ENCODE measurements around the gene HIVEP3. TPM values are rescaled to one million over a fixed set of nuclear protein-coding genes. Genes with fewer than 3 reads are reported as not detected.

Gene HIVEP3
- total and polyA plus RNA-seq, 3 experiments from 2014 or later: 15.1 to 24.0 (median 23.0) TPM

GRCh38 chr1:41483001-41483850 lies 435.5 kb downstream of the HIVEP3 start:
- H3K36me3 ChIP-seq (ENCODE audit: insufficient read depth, low read length): no peaks in the 10 kb centered on the region
- peaks cover 0 to 4% (median 0%) of the 10 kb centered on the region in 3 donors for H3K4me1 Mint-ChIP-seq

GRCh38 chr1:41482001-41482765 lies 436.5 kb downstream of the HIVEP3 start:
- DNase-seq: no peak
- Histone ChIP-seq H3K27me3 (ENCODE audit: insufficient read depth, low read length, poor library complexity, severe bottlenecking) (no peaks in the 10 kb centered on the region), H3K4me1 (ENCODE audit: insufficient read depth, low read length) (no peaks in the 10 kb centered on the region), H3K9me3 (ENCODE audit: low read length) (no peaks in the 10 kb centered on the region), H3K27ac (ENCODE audit: low read depth, low read length) (no peak overlapping the region), H3K36me3 (ENCODE audit: insufficient read depth, low read length) (no peaks in the 10 kb centered on the region), H3K4me3 (ENCODE audit: low read length) (no peak overlapping the region)
- ChIA-PET POLR2A (no interaction called here), CTCF (no interaction called here)
- Mint-ChIP-seq H3K4me1 (peaks cover 0 to 4% (median 0%) of the 10 kb centered on the region in 3 donors), H3K36me3 (no peaks in the 10 kb centered on the region), H3K27me3 (peaks cover 5 to 20% of the 10 kb centered on the region in 2 donors), H3K4me3 (no peak overlapping the region), H3K27ac (no peak overlapping the region), H3K9me3 (peaks cover 0 to 2% (median 0%) of the 10 kb centered on the region in 5 donors)

More at GRCh38 chr1:41483001-41483850, 435.5 kb downstream of the HIVEP3 start:
- H3K4me3 ChIP-seq (ENCODE audit: low read length): no peak overlapping the region
- H3K4me1 ChIP-seq (ENCODE audit: insufficient read depth, low read length): no peaks in the 10 kb centered on the region
- H3K9me3 Mint-ChIP-seq: peaks cover 0 to 2% (median 0%) of the 10 kb centered on the region in 5 donors
- H3K27me3 Mint-ChIP-seq: peaks cover 5 to 20% of the 10 kb centered on the region in 2 donors
- no peak for DNase-seq
- no peaks in the 10 kb centered on the region for H3K9me3 ChIP-seq (ENCODE audit: low read length)
- no peaks in the 10 kb centered on the region for H3K27me3 ChIP-seq (ENCODE audit: insufficient read depth, low read length, poor library complexity, severe bottlenecking)
- H3K36me3 Mint-ChIP-seq: no peaks in the 10 kb centered on the region
- no peak overlapping the region for H3K27ac ChIP-seq (ENCODE audit: low read depth, low read length)
- no peak overlapping the region for H3K4me3 Mint-ChIP-seq
- H3K27ac Mint-ChIP-seq: peak overlapping the region in 1 of 8 donors; percentile 28
- POLR2A ChIA-PET: no interaction called here
- CTCF ChIA-PET: no interaction called here

- Mint-ChIP-seq H3K4me3 (no peak overlapping the region), H3K27me3 (peaks cover 3 to 14% of the 10 kb centered on the region in 2 donors), H3K27ac (no peak overlapping the region), H3K4me1 (no peaks in the 10 kb centered on the region), H3K36me3 (no peaks in the 10 kb centered on the region), H3K9me3 (peaks cover 0 to 2% (median 0%) of the 10 kb centered on the region in 5 donors)
- no peak for DNase-seq
- H3K4me1 ChIP-seq (ENCODE audit: insufficient read depth, low read length): no peaks in the 10 kb centered on the region
- ChIA-PET POLR2A (no interaction called here), CTCF (no interaction called here)
- H3K4me3 ChIP-seq (ENCODE audit: low read length): no peak overlapping the region
- no peaks in the 10 kb centered on the region for H3K36me3 ChIP-seq (ENCODE audit: insufficient read depth, low read length)
- H3K27ac ChIP-seq (ENCODE audit: low read depth, low read length): no peak overlapping the region
- H3K9me3 ChIP-seq (ENCODE audit: low read length): no peaks in the 10 kb centered on the region
- H3K27me3 ChIP-seq (ENCODE audit: insufficient read depth, low read length, poor library complexity, severe bottlenecking): no peaks in the 10 kb centered on the region
Measured at GRCh38 chr1:41481109-41481775, 437.5 kb downstream of the HIVEP3 start.

- Mint-ChIP-seq H3K4me3 (no peak overlapping the region), H3K36me3 (no peaks in the 10 kb centered on the region), H3K4me1 (no peaks in the 10 kb centered on the region), H3K9me3 (peaks cover 0 to 2% (median 0%) of the 10 kb centered on the region in 5 donors), H3K27me3 (peaks cover 1 to 9% of the 10 kb centered on the region in 2 donors), H3K27ac (no peak overlapping the region)
- H3K36me3 ChIP-seq (ENCODE audit: insufficient read depth, low read length): no peaks in the 10 kb centered on the region
- DNase-seq: no peak
- POLR2A ChIA-PET: no interaction called here
- CTCF ChIA-PET: no interaction called here
- no peaks in the 10 kb centered on the region for H3K9me3 ChIP-seq (ENCODE audit: low read length)
- H3K27me3 ChIP-seq (ENCODE audit: insufficient read depth, low read length, poor library complexity, severe bottlenecking): no peaks in the 10 kb centered on the region
- no peak overlapping the region for H3K4me3 ChIP-seq (ENCODE audit: low read length)
- H3K27ac ChIP-seq (ENCODE audit: low read depth, low read length): no peak overlapping the region
- no peaks in the 10 kb centered on the region for H3K4me1 ChIP-seq (ENCODE audit: insufficient read depth, low read length)
Measured at GRCh38 chr1:41480204-41481108, 438.3 kb downstream of the HIVEP3 start.

- H3K4me3 ChIP-seq (ENCODE audit: low read length): no peak overlapping the region
- POLR2A ChIA-PET: no interaction called here
- DNase-seq: no peak
- H3K9me3 ChIP-seq (ENCODE audit: low read length): no peaks in the 10 kb centered on the region
- Mint-ChIP-seq H3K27ac (no peak overlapping the region), H3K36me3 (no peaks in the 10 kb centered on the region), H3K4me1 (no peaks in the 10 kb centered on the region), H3K27me3 (peaks cover 1 to 9% of the 10 kb centered on the region in 2 donors), H3K9me3 (peaks cover 0 to 2% (median 0%) of the 10 kb centered on the region in 5 donors), H3K4me3 (no peak overlapping the region)
- no peaks in the 10 kb centered on the region for H3K4me1 ChIP-seq (ENCODE audit: insufficient read depth, low read length)
- H3K27me3 ChIP-seq (ENCODE audit: insufficient read depth, low read length, poor library complexity, severe bottlenecking): no peaks in the 10 kb centered on the region
- CTCF ChIA-PET: no interaction called here
- H3K27ac ChIP-seq (ENCODE audit: low read depth, low read length): no peak overlapping the region
- H3K36me3 ChIP-seq (ENCODE audit: insufficient read depth, low read length): no peaks in the 10 kb centered on the region
Measured at GRCh38 chr1:41479808-41480160, 438.9 kb downstream of the HIVEP3 start.

GRCh38 chr1:41479000-41479807 lies 439.5 kb downstream of the HIVEP3 start:
- POLR2A ChIA-PET: no interaction called here
- Histone ChIP-seq H3K36me3 (ENCODE audit: insufficient read depth, low read length) (no peaks in the 10 kb centered on the region), H3K9me3 (ENCODE audit: low read length) (no peaks in the 10 kb centered on the region), H3K27ac (ENCODE audit: low read depth, low read length) (no peak overlapping the region), H3K4me3 (ENCODE audit: low read length) (no peak overlapping the region), H3K27me3 (ENCODE audit: insufficient read depth, low read length, poor library complexity, severe bottlenecking) (no peaks in the 10 kb centered on the region), H3K4me1 (ENCODE audit: insufficient read depth, low read length) (no peaks in the 10 kb centered on the region)
- no peaks in the 10 kb centered on the region for H3K36me3 Mint-ChIP-seq
- H3K4me1 Mint-ChIP-seq: no peaks in the 10 kb centered on the region
- CTCF ChIA-PET: no interaction called here
- DNase-seq: peak in 1 of 5 donors; percentile 26
- H3K27me3 Mint-ChIP-seq: peaks cover 1 to 9% of the 10 kb centered on the region in 2 donors
- no peaks in the 10 kb centered on the region for H3K9me3 Mint-ChIP-seq
- no peak overlapping the region for H3K4me3 Mint-ChIP-seq
- H3K27ac Mint-ChIP-seq: no peak overlapping the region

- no peaks in the 10 kb centered on the region for H3K4me1 Mint-ChIP-seq
- peak overlapping the region in 1 of 8 donors; percentile 14 for H3K27ac Mint-ChIP-seq
- ChIA-PET POLR2A (no interaction called here), CTCF (no interaction called here)
- DNase-seq: peak in 1 of 5 donors; percentile 35
- no peaks in the 10 kb centered on the region for H3K36me3 Mint-ChIP-seq
- no peak overlapping the region for H3K4me3 Mint-ChIP-seq
- H3K4me1 ChIP-seq (ENCODE audit: insufficient read depth, low read length): no peaks in the 10 kb centered on the region
- no peak overlapping the region for H3K4me3 ChIP-seq (ENCODE audit: low read length)
- H3K36me3 ChIP-seq (ENCODE audit: insufficient read depth, low read length): no peaks in the 10 kb centered on the region
- no peak overlapping the region for H3K27ac ChIP-seq (ENCODE audit: low read depth, low read length)
- H3K27me3 ChIP-seq (ENCODE audit: insufficient read depth, low read length, poor library complexity, severe bottlenecking): no peaks in the 10 kb centered on the region
- H3K9me3 Mint-ChIP-seq: no peaks in the 10 kb centered on the region
- H3K27me3 Mint-ChIP-seq: peaks cover 1 to 3% of the 10 kb centered on the region in 2 donors
- no peaks in the 10 kb centered on the region for H3K9me3 ChIP-seq (ENCODE audit: low read length)
Measured at GRCh38 chr1:41478118-41478748, 440.5 kb downstream of the HIVEP3 start.
